PC-3 (cell line): ENCODE data around the gene CHKA. TPM values are rescaled to one million over a fixed set of nuclear protein-coding genes. Genes with fewer than 3 reads are reported as not detected.
A peak's percentile ranks its signal among the peaks of the same experiment; 100 is the strongest.

Experiments used
- ATAC-seq: fragments of 200-7000 bp; cut with Tn5 transposase; 2 replicates; pipeline ENCODE4 v1.9.1; 2020; ENCODE audit warnings: mild to moderate bottlenecking, moderate library complexity
- BruUV-seq: library from RNA; stranded (reverse); fragments of 400-500 nt; replicated peaks from 2 replicates; lab custom pipeline; 2021; lab: Mats Ljungman, UMichigan
- CTCF ChIA-PET: fragments of 300-600 bp; sonication (Branson Sonifier 250); formaldehyde crosslinking; loops from one replicate; lab custom pipeline; 2022; ENCODE audit warnings: antibody characterized with exemption; lab: Charles Lee
- POLR2A ChIA-PET: fragments of 300-600 bp; sonication (Branson Sonifier 250); formaldehyde crosslinking; loops from one replicate; lab custom pipeline; 2022; ENCODE audit warnings: antibody characterized with exemption; ENCODE audit not compliant: unreplicated experiment; lab: Charles Lee
- DNase-seq: peaks from one replicate; pipeline ENCODE4 v3.0.0-alpha.2; 2015
- H2AFZ ChIP-seq: fragments of 300-600 bp; sonication (generic); 2 replicates; pipeline ENCODE4 v1.6.0; 2016; ENCODE audit warnings: antibody characterized with exemption, low read length
- H3F3A ChIP-seq: fragments of 300-600 bp; sonication (generic); one replicate; pipeline ENCODE4 v1.6.0; 2017; ENCODE audit warnings: antibody characterized with exemption, low read length, control low read depth, mild to moderate bottlenecking; ENCODE audit not compliant: unreplicated experiment
- H3K27ac ChIP-seq: fragments of 300-600 bp; sonication (generic); 2 replicates; pipeline ENCODE4 v1.5.1; 2016; ENCODE audit warnings: mild to moderate bottlenecking, low read length
- H3K27me3 ChIP-seq: fragments of 300-600 bp; sonication (generic); 2 replicates; pipeline ENCODE4 v1.6.1; 2016; ENCODE audit warnings: low read length, mixed read lengths
- H3K36me3 ChIP-seq: fragments of 300-600 bp; sonication (generic); 2 replicates; pipeline ENCODE4 v1.6.1; 2016; ENCODE audit warnings: low read depth, mixed run types, low read length, mixed read lengths
- H3K4me1 ChIP-seq: fragments of 300-600 bp; sonication (generic); 2 replicates; pipeline ENCODE4 v1.5.1; 2016; ENCODE audit warnings: low read length; ENCODE audit not compliant: insufficient read depth
- H3K4me2 ChIP-seq: fragments of 300-600 bp; sonication (generic); 2 replicates; pipeline ENCODE4 v1.6.0; 2016; ENCODE audit warnings: low read length
- H3K4me3 ChIP-seq: fragments of 300-600 bp; sonication (generic); 2 replicates; pipeline ENCODE4 v1.5.1; 2016; ENCODE audit warnings: mild to moderate bottlenecking, low read length, mixed read lengths
- H3K79me2 ChIP-seq: fragments of 300-600 bp; sonication (generic); 2 replicates; pipeline ENCODE4 v1.6.1; 2017; ENCODE audit warnings: low read length, mixed read lengths
- H3K9ac ChIP-seq: fragments of 300-600 bp; sonication (generic); 2 replicates; pipeline ENCODE4 v1.6.0; 2016; ENCODE audit warnings: mild to moderate bottlenecking, low read length
- H3K9me2 ChIP-seq: fragments of 300-600 bp; sonication (generic); replicated peaks from 2 replicates; pipeline ENCODE4 v1.6.1; 2016; ENCODE audit warnings: mixed run types, low read length, mixed read lengths
- H3K9me3 ChIP-seq: fragments of 300-600 bp; sonication (generic); 2 replicates; pipeline ENCODE4 v1.6.1; 2016; ENCODE audit warnings: low read length, mixed read lengths
- H4K20me1 ChIP-seq: fragments of 300-600 bp; sonication (generic); 2 replicates; pipeline ENCODE4 v1.6.1; 2016; ENCODE audit warnings: low read length, mixed read lengths
- EZH2 ChIP-seq: fragments of 300-600 bp; sonication (generic); IDR thresholded peaks from one replicate; pipeline ENCODE4 v1.6.1; 2017; ENCODE audit warnings: antibody characterized with exemption, mild to moderate bottlenecking, low read length; ENCODE audit not compliant: unreplicated experiment
- EZH2phosphoT487 ChIP-seq: fragments of 300-600 bp; sonication (generic); IDR thresholded peaks from 2 replicates; pipeline ENCODE4 v1.6.1; 2018; ENCODE audit warnings: mild to moderate bottlenecking, antibody characterized with exemption, low read length, borderline replicate concordance
- intact Hi-C: fragments of 100-400 bp; cut with micrococcal nuclease; formaldehyde crosslinking; loops from 2 replicates; pipeline ENCODE4 v1.9.0; 2023
- total RNA-seq: library from RNA; depleted of rRNA; stranded (reverse); fragments of >200 nt; gene quantifications from 2 replicates; pipeline ENCODE4 v1.2.3, GENCODE V29; 2014
- TF ChIP-seq, protein P1 (sequence below): fragments of 300-600 bp; sonication (generic); conservative IDR thresholded peaks from 2 replicates; pipeline ENCODE4 v1.5.1; 2017; ENCODE audit warnings: antibody characterized with exemption, low read depth, mild to moderate bottlenecking, low read length

CHKA gene
- total RNA-seq, 1 experiment from 2014 or later = 57.5 TPM

DNA sequence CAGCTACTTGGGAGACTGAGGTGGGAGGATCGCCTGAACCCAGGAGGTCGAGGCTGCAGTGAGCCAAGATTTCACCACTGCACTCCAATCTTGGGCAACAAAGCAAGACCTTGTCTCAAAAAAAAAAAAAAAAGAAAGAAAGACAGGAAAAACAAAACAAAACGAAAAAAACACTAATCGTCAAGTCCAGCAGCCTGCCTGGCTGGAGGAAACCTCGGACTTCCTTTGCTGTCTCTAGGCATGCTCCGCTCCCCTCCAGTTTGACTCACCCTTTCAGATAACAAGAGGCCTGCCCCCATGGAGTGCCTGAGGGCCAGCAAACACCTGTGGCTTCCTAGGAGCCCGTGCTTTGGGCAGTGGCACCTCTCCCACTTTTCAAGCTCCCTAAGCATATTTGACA is 28.8 kb upstream of the CHKA start:
- Histone ChIP-seq H3K36me3 (no peaks in the 10 kb centered on the region), H3K9me3 (no peaks in the 10 kb centered on the region), H3K27me3 (no peaks in the 10 kb centered on the region), H2AFZ (no peak overlapping the region), H3K4me3 (no peak overlapping the region), H3K4me2 (peak overlapping the region; percentile 37), H3F3A (no peaks in the 10 kb centered on the region), H4K20me1 (no peaks in the 10 kb centered on the region), H3K9me2 (no peaks in the 10 kb centered on the region), H3K79me2 (no peaks in the 10 kb centered on the region), H3K27ac (no peak overlapping the region), H3K4me1 (peaks cover 29% of the 10 kb centered on the region), H3K9ac (no peak overlapping the region)
- ChIA-PET POLR2A (no interaction called here), CTCF (no interaction called here)
- TF ChIP-seq EZH2 (no peak), EZH2phosphoT487 (no peak)
- TF ChIP-seq, protein P1, sequence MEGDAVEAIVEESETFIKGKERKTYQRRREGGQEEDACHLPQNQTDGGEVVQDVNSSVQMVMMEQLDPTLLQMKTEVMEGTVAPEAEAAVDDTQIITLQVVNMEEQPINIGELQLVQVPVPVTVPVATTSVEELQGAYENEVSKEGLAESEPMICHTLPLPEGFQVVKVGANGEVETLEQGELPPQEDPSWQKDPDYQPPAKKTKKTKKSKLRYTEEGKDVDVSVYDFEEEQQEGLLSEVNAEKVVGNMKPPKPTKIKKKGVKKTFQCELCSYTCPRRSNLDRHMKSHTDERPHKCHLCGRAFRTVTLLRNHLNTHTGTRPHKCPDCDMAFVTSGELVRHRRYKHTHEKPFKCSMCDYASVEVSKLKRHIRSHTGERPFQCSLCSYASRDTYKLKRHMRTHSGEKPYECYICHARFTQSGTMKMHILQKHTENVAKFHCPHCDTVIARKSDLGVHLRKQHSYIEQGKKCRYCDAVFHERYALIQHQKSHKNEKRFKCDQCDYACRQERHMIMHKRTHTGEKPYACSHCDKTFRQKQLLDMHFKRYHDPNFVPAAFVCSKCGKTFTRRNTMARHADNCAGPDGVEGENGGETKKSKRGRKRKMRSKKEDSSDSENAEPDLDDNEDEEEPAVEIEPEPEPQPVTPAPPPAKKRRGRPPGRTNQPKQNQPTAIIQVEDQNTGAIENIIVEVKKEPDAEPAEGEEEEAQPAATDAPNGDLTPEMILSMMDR = no peak
- intact Hi-C loops = no loop called here
- BruUV-seq = no TSS peak
- DNase-seq (peak; percentile 92), ATAC-seq (peak; percentile 76)

DNA sequence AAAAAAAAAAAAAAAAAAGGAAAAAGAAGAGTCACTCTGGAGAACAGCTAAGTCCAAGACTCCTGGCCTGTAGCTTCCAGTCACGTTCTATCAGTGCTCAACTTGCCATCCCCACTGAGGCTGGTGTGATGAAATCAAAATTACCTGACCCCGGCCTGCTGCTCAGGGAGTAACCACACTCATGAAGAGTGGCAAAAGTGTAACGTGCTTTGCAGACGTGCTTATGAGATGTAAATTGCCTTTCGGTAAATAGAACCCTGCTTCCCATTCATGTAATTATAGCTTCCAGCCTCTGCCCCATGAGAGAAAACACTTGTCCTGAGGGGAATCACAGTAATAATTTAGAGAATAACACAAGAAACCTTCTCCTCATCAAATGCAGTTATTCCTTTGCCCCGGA is 28.2 kb upstream of the CHKA start:
- intact Hi-C loops = no loop called here
- no peak overlapping the region for H2AFZ ChIP-seq
- no peaks in the 10 kb centered on the region for H3F3A ChIP-seq
- ATAC-seq (no peak), DNase-seq (no peak)
- H3K79me2 ChIP-seq = no peaks in the 10 kb centered on the region
- H3K9me3 ChIP-seq = no peaks in the 10 kb centered on the region
- H3K4me1 ChIP-seq = peaks cover 30% of the 10 kb centered on the region
- no peaks in the 10 kb centered on the region for H3K9me2 ChIP-seq
- H3K36me3 ChIP-seq = no peaks in the 10 kb centered on the region
- no peak overlapping the region for H3K4me3 ChIP-seq
- ChIA-PET CTCF (no interaction called here), POLR2A (no interaction called here)
- no peak overlapping the region for H3K9ac ChIP-seq
- no peaks in the 10 kb centered on the region for H4K20me1 ChIP-seq
- no peak overlapping the region for H3K27ac ChIP-seq
- no peak overlapping the region for H3K4me2 ChIP-seq
- TF ChIP-seq, protein P1 = no peak
- TF ChIP-seq EZH2phosphoT487 (no peak), EZH2 (no peak)
- BruUV-seq = no TSS peak
- H3K27me3 ChIP-seq = no peaks in the 10 kb centered on the region

DNA sequence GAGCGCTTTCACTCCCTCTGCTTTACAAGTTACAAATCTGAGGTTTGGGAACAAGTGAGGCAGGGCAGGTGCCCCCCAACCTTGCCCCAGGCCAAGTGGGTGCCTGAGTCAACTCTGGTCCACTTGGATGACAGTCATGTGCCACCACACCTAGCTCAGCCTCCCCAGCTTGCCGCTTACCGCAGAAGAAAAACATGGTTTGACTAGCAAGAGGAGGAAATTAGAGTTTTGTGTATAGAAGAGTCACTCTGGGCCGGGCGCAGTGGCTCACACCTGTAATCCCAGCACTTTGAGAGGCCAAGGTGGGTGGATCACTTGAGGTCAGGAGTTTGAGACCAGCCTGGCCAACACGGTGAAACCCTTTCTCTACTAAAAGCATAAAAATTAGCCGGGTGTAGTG is 27.7 kb upstream of the CHKA start:
- no peak overlapping the region for H2AFZ ChIP-seq
- H4K20me1 ChIP-seq = no peaks in the 10 kb centered on the region
- intact Hi-C loops = no loop called here
- ChIA-PET CTCF (no interaction called here), POLR2A (no interaction called here)
- no peaks in the 10 kb centered on the region for H3K9me3 ChIP-seq
- no peaks in the 10 kb centered on the region for H3K9me2 ChIP-seq
- BruUV-seq = no TSS peak
- no peak overlapping the region for H3K4me2 ChIP-seq
- H3K36me3 ChIP-seq = no peaks in the 10 kb centered on the region
- H3K4me3 ChIP-seq = no peak overlapping the region
- no peak overlapping the region for H3K9ac ChIP-seq
- no peaks in the 10 kb centered on the region for H3K27me3 ChIP-seq
- no peaks in the 10 kb centered on the region for H3K79me2 ChIP-seq
- H3F3A ChIP-seq = no peaks in the 10 kb centered on the region
- DNase-seq (no peak), ATAC-seq (no peak)
- H3K27ac ChIP-seq = no peak overlapping the region
- TF ChIP-seq EZH2phosphoT487 = no peak
- no peak for TF ChIP-seq EZH2
- TF ChIP-seq, protein P1 = no peak
- peaks cover 30% of the 10 kb centered on the region for H3K4me1 ChIP-seq
